CD8-positive, alpha-beta memory T cell (primary cell): ENCODE data around the gene TUBG1. TPM values are rescaled to one million over a fixed set of nuclear protein-coding genes. Genes with fewer than 3 reads are reported as not detected.
"Not testable (repeated sequence)": the region's sequence is repeated elsewhere in the genome, so short reads cannot be mapped to it uniquely, and the experiment has no call there.

Experiments used
- CTCF ChIA-PET: fragments of 350-600 bp; sonication (Branson Sonifier 250); formaldehyde crosslinking; loops from one replicate; lab custom pipeline; 2021; ENCODE audit warnings: antibody characterized with exemption; lab: Charles Lee
- POLR2A ChIA-PET: fragments of 350-600 bp; sonication (Branson Sonifier 250); formaldehyde crosslinking; loops from one replicate; lab custom pipeline; 2021; ENCODE audit warnings: antibody characterized with exemption; lab: Charles Lee
- DNase-seq, 5 donors: peaks; one replicate each; pipeline versions ENCODE4 v3.0.0 to v3.0.0-alpha.2; 2020 to 2022; ENCODE audit warnings: mixed read lengths in 1 of 5
- H3K27ac ChIP-seq: one replicate; pipeline ENCODE4 v1.7.0; 2013; ENCODE audit warnings: low read depth, mild to moderate bottlenecking, low read length, moderate library complexity
- H3K27me3 ChIP-seq: 2 replicates; pipeline ENCODE4 v1.7.0; 2013; ENCODE audit warnings: low read length, mild to moderate bottlenecking; ENCODE audit not compliant: insufficient read depth, poor library complexity, severe bottlenecking
- H3K36me3 ChIP-seq: 2 replicates; pipeline ENCODE4 v1.7.0; 2013; ENCODE audit warnings: mild to moderate bottlenecking, low read length, moderate library complexity; ENCODE audit not compliant: insufficient read depth
- H3K4me1 ChIP-seq: 2 replicates; pipeline ENCODE4 v1.7.0; 2013; ENCODE audit warnings: mild to moderate bottlenecking, low read length, moderate library complexity; ENCODE audit not compliant: insufficient read depth
- H3K4me3 ChIP-seq: 2 replicates; pipeline ENCODE4 v1.7.0; 2013; ENCODE audit warnings: mild to moderate bottlenecking, low read length
- H3K9me3 ChIP-seq: 2 replicates; pipeline ENCODE4 v1.7.0; 2013; ENCODE audit warnings: mild to moderate bottlenecking, low read length
- H3K27ac Mint-ChIP-seq, 8 donors: one replicate each; pipeline ENCODE4 v1.8.0; 2020 to 2021; ENCODE audit warnings: mixed read lengths in 8 of 8, mild to moderate bottlenecking in 6 of 8, inconsistent platforms in 3 of 8, moderate library complexity in 3 of 8
- H3K27me3 Mint-ChIP-seq, 2 donors: one replicate each; pipeline ENCODE4 v1.8.0; 2020 to 2021; ENCODE audit warnings: mixed read lengths in 2 of 2, mild to moderate bottlenecking in 1 of 2, moderate library complexity in 1 of 2
- H3K36me3 Mint-ChIP-seq, 3 donors: one replicate each; pipeline ENCODE4 v1.8.0; 2020 to 2021; ENCODE audit warnings: mixed read lengths in 3 of 3, inconsistent platforms in 1 of 3, mild to moderate bottlenecking in 1 of 3
- H3K4me1 Mint-ChIP-seq, 3 donors: one replicate each; pipeline ENCODE4 v1.8.0; 2020 to 2021; ENCODE audit warnings: mixed read lengths in 3 of 3, inconsistent platforms in 1 of 3, mild to moderate bottlenecking in 1 of 3
- H3K4me3 Mint-ChIP-seq, 7 donors: one replicate each; pipeline ENCODE4 v1.8.0; 2020 to 2021; ENCODE audit warnings: mixed read lengths in 7 of 7, mild to moderate bottlenecking in 6 of 7, moderate library complexity in 4 of 7, inconsistent platforms in 2 of 7
- H3K9me3 Mint-ChIP-seq, 5 donors: one replicate each; pipeline ENCODE4 v1.8.0; 2020 to 2022; ENCODE audit warnings: mixed read lengths in 5 of 5, mild to moderate bottlenecking in 3 of 5, moderate library complexity in 2 of 5, inconsistent platforms in 1 of 5
- polyA plus RNA-seq: library from polyadenylated mRNA; unstranded; fragments of 300-500 nt; fragmentation: Illumina TruSeq; gene quantifications from one replicate; pipeline ENCODE4 v1.2.3, GENCODE V29; 2021
- total RNA-seq, 2 experiments: library from RNA; stranded (reverse); gene quantifications; one replicate each; pipeline ENCODE4 v1.2.3, GENCODE V29; 2021

The TUBG1 gene
- total and polyA plus RNA-seq, 3 experiments from 2014 or later: 11.1 to 119 (median 112) TPM

GRCh38 chr17:42653179-42654124 is 44.0 kb downstream of the TUBG1 start:
- ChIA-PET POLR2A (no interaction called here), CTCF (interaction anchor here (1.0 kb wide), 1 partner anchor 30 kb away, joined by 3 read pairs; no protein-coding TSS in a partner anchor)
- Mint-ChIP-seq H3K36me3 (peaks cover 0 to 3% (median 0%) of the 10 kb centered on the region in 3 donors), H3K27me3 (peaks cover 21 to 22% of the 10 kb centered on the region in 2 donors), H3K4me3 (peak overlapping the region in 1 of 7 donors; percentile 54), H3K4me1 (peaks cover 5 to 7% (median 7%) of the 10 kb centered on the region in 3 donors), H3K9me3 (no peaks in the 10 kb centered on the region), H3K27ac (no peak overlapping the region)
- Histone ChIP-seq H3K27ac (no peak overlapping the region), H3K4me1 (peaks cover 1% of the 10 kb centered on the region), H3K36me3 (no peaks in the 10 kb centered on the region), H3K4me3 (no peak overlapping the region), H3K9me3 (no peaks in the 10 kb centered on the region), H3K27me3 (no peaks in the 10 kb centered on the region)
- DNase-seq: no peak

DNA sequence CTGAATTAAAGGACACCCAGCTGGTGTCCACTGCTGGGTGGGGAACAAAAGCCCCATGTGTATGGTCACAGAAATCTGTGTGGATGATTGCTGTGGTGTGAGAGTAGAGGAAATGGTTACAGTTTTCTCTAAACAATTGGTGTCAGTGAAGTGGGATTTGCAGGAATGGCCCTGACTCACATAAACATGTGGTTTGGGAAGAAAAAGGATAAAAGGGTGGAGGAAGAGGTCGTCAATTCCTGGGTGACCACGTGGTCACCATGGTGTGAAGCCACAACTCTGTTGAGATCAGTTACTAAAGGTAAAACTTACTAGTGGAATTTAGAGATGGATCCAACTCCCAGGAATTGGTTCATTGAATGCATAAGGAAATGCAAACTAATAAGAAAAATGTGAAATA is 46.0 kb downstream of the TUBG1 start:
- Mint-ChIP-seq H3K27ac (no peak overlapping the region), H3K4me3 (peak overlapping the region in 1 of 7 donors; percentile 23), H3K36me3 (peaks cover 2 to 3% (median 2%) of the 10 kb centered on the region in 3 donors), H3K9me3 (no peaks in the 10 kb centered on the region), H3K27me3 (peaks cover 18 to 19% of the 10 kb centered on the region in 2 donors), H3K4me1 (peaks cover 11 to 24% (median 13%) of the 10 kb centered on the region in 3 donors)
- Histone ChIP-seq H3K9me3 (no peaks in the 10 kb centered on the region), H3K27ac (no peak overlapping the region), H3K4me3 (no peak overlapping the region), H3K27me3 (no peaks in the 10 kb centered on the region), H3K36me3 (no peaks in the 10 kb centered on the region), H3K4me1 (peaks cover 5% of the 10 kb centered on the region)
- ChIA-PET CTCF (no interaction called here), POLR2A (no interaction called here)
- DNase-seq: no peak

DNA sequence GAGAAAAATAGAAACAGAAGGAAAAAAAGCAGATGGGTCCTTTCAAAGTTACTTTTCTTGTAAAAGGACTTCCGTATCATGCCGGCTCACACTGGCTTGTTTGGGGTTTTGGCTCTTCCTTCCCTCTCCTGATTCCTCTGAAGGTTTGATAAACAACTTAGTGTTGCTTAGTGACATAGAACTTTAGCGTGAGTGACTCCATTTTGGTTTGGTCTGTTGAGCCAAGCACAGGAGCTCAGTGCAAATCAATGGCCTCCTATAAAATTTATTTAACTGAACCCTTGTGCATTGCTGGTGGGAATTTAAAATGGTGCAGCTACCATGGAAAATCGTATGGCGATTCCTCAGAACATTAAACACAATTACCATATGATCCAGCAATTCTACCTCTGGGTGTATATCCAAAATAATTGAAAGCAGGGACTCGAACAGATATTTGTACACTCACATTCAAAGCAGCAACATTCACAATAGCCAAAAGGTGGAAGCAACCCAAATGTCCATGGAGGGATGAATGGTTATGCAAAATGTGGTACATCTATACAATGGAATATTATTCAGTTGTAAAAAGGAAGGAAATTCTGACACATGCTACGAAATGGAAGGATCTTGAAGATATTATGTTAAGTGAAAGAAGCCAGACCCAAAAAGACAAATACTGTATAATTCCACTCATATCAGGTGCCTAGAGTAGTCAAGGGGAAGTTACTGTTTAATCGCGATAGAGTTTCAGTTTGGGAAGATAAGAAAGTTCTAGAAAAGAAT is 48.5 kb downstream of the TUBG1 start:
- no peaks in the 10 kb centered on the region for H3K27me3 ChIP-seq
- peaks cover 5% of the 10 kb centered on the region for H3K4me1 ChIP-seq
- H3K4me3 ChIP-seq: no peak overlapping the region
- CTCF ChIA-PET: interaction anchor here (0.8 to 1.4 kb wide), 2 partner anchors 13 to 21 kb away, joined by 3 read pairs; no protein-coding TSS in a partner anchor
- POLR2A ChIA-PET: no interaction called here
- H3K27ac ChIP-seq: no peak overlapping the region
- Mint-ChIP-seq H3K4me3 (peak overlapping the region; percentile 86 to 94 (median 92)), H3K4me1 (peaks cover 13 to 25% (median 14%) of the 10 kb centered on the region in 3 donors), H3K27ac (peak overlapping the region in 2 of 8 donors; percentile 49 to 57), H3K9me3 (no peaks in the 10 kb centered on the region), H3K27me3 (peaks cover 12% of the 10 kb centered on the region in 2 donors), H3K36me3 (peaks cover 3 to 5% (median 3%) of the 10 kb centered on the region in 3 donors)
- no peak for DNase-seq
- no peaks in the 10 kb centered on the region for H3K9me3 ChIP-seq
- H3K36me3 ChIP-seq: no peaks in the 10 kb centered on the region

DNA sequence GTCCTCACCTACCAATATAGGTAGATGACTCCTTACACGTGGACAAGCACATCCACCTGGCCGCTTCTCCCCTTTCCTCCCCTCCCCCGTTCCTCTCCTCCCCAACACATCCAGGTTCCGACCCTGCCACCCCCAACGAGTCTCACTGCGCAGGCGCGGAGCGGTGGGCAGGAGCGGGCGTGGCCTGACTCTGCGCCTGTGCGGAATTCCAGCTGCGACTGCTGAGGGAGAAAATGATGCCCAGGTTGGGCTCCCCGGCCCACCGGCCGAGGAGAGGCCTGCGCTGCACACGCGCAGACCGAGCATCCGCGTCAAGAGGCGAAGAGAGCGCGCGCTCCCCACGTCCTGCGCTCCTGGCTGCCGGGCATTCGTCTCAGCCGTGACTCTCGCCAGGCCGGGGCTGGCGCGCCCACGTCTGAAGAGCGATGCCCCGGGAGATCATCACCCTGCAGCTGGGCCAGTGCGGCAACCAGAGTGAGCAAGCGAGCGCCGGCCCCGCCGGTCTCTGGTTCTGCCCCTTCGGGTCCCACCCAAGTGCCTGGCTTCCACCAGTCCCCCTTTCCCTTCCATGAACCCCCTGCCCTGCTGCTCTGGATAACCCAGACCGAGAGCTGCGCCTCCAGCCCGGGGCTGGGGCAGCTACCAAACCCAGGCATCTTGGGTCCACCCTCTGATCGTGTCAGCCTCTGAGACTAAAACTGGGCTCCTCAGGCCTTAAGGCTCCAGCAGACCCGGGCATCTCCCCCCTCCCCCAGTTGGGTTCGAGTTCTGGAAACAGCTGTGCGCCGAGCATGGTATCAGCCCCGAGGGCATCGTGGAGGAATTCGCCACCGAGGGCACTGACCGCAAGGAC is 49.8 kb downstream of the TUBG1 start, which contains the start of gene TUBG2:
Gene TUBG2 (plus strand): TSS at position 206 of the 853 bp plus-strand sequence. CDS start 220 bp downstream, at position 426.
- H3K4me3 ChIP-seq: peak within 1 kb of the TSS; percentile 86
- H3K4me1 ChIP-seq: peaks cover 5% of the 10 kb centered on the region
- no peaks in the 10 kb centered on the region for H3K36me3 ChIP-seq
- DNase-seq: peak; percentile 50 to 82 (median 67)
- H3K27me3 ChIP-seq: no peaks in the 10 kb centered on the region
- POLR2A ChIA-PET: interaction anchor here (0.5 kb wide), 1 partner anchor 130 kb away, joined by 3 read pairs; no protein-coding TSS in a partner anchor
- Mint-ChIP-seq H3K4me3 (peak within 1 kb of the TSS; percentile 86 to 94 (median 92)), H3K9me3 (no peaks in the 10 kb centered on the region), H3K27me3 (peaks cover 7 to 8% of the 10 kb centered on the region in 2 donors), H3K36me3 (peaks cover 3 to 13% (median 3%) of the 10 kb centered on the region in 3 donors), H3K27ac (peak within 1 kb of the TSS in 7 of 8 donors; percentile 49 to 93 (median 77)), H3K4me1 (peaks cover 13 to 25% (median 14%) of the 10 kb centered on the region in 3 donors)
- CTCF ChIA-PET: interaction anchor here (0.6 to 1.0 kb wide), 5 partner anchors 15 to 24 kb away, joined by 3 read pairs; no protein-coding TSS in a partner anchor
- H3K9me3 ChIP-seq: no peaks in the 10 kb centered on the region
- no peak within 1 kb of the TSS for H3K27ac ChIP-seq

GRCh38 chr17:42659932-42660274 is 50.4 kb downstream of the TUBG1 start:
- POLR2A ChIA-PET, H3K27ac Mint-ChIP-seq, DNase-seq, H3K27me3 ChIP-seq, H3K27ac ChIP-seq, H3K9me3 Mint-ChIP-seq, H3K4me3 ChIP-seq, H3K4me1 ChIP-seq, H3K27me3 Mint-ChIP-seq, H3K9me3 ChIP-seq, H3K36me3 ChIP-seq: not testable (repeated sequence)
- peaks cover 3 to 15% (median 3%) of the 10 kb centered on the region in 3 donors for H3K36me3 Mint-ChIP-seq
- H3K4me3 Mint-ChIP-seq: peak overlapping the region; percentile 9 to 94 (median 89)
- CTCF ChIA-PET: interaction anchor here (0.6 to 1.0 kb wide), 3 partner anchors 14 to 20 kb away, joined by 3 read pairs; no protein-coding TSS in a partner anchor
- H3K4me1 Mint-ChIP-seq: peaks cover 13 to 25% (median 14%) of the 10 kb centered on the region in 3 donors

DNA sequence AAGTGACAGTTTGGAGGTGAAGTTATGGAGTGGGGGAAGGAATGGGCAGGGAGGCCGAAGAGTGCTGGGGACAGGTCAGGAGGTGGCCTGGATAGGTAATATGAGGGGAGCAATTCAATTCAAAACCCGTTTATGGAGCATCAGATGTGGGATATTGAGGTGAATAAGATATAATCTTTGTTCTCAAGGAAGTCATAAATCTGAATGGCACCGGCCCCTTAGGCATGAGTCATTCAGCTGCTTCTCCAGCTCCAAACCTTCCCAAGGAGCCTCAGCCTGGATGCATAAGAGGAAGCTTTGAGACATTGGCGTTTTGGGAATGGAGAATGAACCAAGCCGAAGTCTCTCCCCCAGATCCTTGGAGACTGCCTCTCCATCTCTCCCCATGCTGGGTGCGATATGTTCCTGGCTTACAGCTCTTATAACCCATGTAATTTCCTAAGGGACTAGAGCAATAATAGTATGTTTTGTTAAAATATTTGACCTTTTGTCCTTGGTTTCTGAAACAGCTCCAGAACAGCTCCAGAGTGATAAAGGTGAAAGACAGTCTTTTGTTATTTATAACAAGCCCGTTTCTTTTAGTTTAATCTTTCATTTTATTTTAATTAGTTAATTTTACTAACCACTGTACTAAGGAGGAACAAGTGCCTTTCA is 51.3 kb downstream of the TUBG1 start:
- Mint-ChIP-seq H3K4me3 (peak overlapping the region in 6 of 7 donors; percentile 9 to 62 (median 26)), H3K36me3 (peaks cover 0 to 21% (median 8%) of the 10 kb centered on the region in 3 donors), H3K4me1 (peaks cover 12 to 22% (median 14%) of the 10 kb centered on the region in 3 donors), H3K9me3 (no peaks in the 10 kb centered on the region), H3K27ac (peak overlapping the region in 3 of 8 donors; percentile 0 to 45 (median 18)), H3K27me3 (peaks cover 2% of the 10 kb centered on the region in 2 donors)
- H3K27me3 ChIP-seq: no peaks in the 10 kb centered on the region
- H3K4me3 ChIP-seq: no peak overlapping the region
- peaks cover 5% of the 10 kb centered on the region for H3K4me1 ChIP-seq
- POLR2A ChIA-PET: interaction anchor here (0.6 kb wide), 1 partner anchor 85 kb away, joined by 3 read pairs; no protein-coding TSS in a partner anchor
- H3K9me3 ChIP-seq: no peaks in the 10 kb centered on the region
- no peak for DNase-seq
- H3K27ac ChIP-seq: no peak overlapping the region
- no peaks in the 10 kb centered on the region for H3K36me3 ChIP-seq
- CTCF ChIA-PET: interaction anchor here (1.2 to 2.6 kb wide), 3 partner anchors 16 to 83 kb away, joined by 3 to 7 read pairs (median 4); partner anchors contain the start of genes PLEKHH3 and PSMC3IP
